GM12878 (cell line): ENCODE data around the gene ACTR5. TPM values are rescaled to one million over a fixed set of nuclear protein-coding genes. Genes with fewer than 3 reads are reported as not detected.

ENCODE experiments used
- ATAC-seq: fragments of 200-7000 bp; cut with Tn5 transposase; 3 replicates; pipeline ENCODE4 v1.9.1; 2020; ENCODE audit warnings: mild to moderate bottlenecking, moderate library complexity
- BruUV-seq: library from RNA; stranded (reverse); fragments of 400-500 nt; replicated peaks from 2 replicates; lab custom pipeline; 2021; lab: Mats Ljungman, UMichigan
- CTCF ChIA-PET: fragments of 300-600 bp; sonication (Branson Sonifier 250); formaldehyde crosslinking; extraction: SDS; loops from one replicate; lab custom pipeline; 2021; ENCODE audit warnings: inconsistent platforms; lab: Yijun Ruan, JAX
- POLR2A ChIA-PET: fragments of 350-600 bp; formaldehyde crosslinking; extraction: SDS; loops from one replicate; lab custom pipeline; 2021; ENCODE audit warnings: inconsistent platforms; lab: Charles Lee
- RAD21 ChIA-PET: fragments of 300-600 bp; sonication (Branson Sonifier 250); formaldehyde crosslinking; loops from one replicate; lab custom pipeline; 2023; ENCODE audit warnings: antibody characterized with exemption; ENCODE audit not compliant: unreplicated experiment; lab: Charles Lee
- SMC1A ChIA-PET: fragments of 300-600 bp; sonication (Branson Sonifier 250); formaldehyde crosslinking; loops from one replicate; lab custom pipeline; 2023; ENCODE audit not compliant: unreplicated experiment, uncharacterized antibody; lab: Charles Lee
- DNase-seq: peaks from one replicate; pipeline ENCODE4 v3.0.0-alpha.2; 2011; ENCODE audit warnings: low read depth, low spot score
- FAIRE-seq: peaks from 3 replicates; lab custom pipeline; 2011; peaks lifted over from hg19 to GRCh38; lab: Jason Lieb, UNC
- H2AFZ ChIP-seq: 2 replicates; pipeline ENCODE4 v1.6.0; 2011; ENCODE audit warnings: low read depth, low read length, control low read depth; ENCODE audit not compliant: control insufficient read depth
- H3K27ac ChIP-seq: 2 replicates; pipeline ENCODE4 v1.5.1; 2011; ENCODE audit warnings: control low read depth; ENCODE audit not compliant: control insufficient read depth, insufficient read depth
- H3K27me3 ChIP-seq, 2 experiments: replicated peaks in 1 of 2; 2 replicates each; pipeline versions ENCODE4 v1.6.0 to v1.6.1; 2011; ENCODE audit warnings: low read length in 1 of 2; ENCODE audit not compliant: control insufficient read depth in 2 of 2, insufficient read depth in 2 of 2
- H3K36me3 ChIP-seq, 2 experiments: 2 replicates each; pipeline ENCODE4 v1.5.1; 2011; ENCODE audit warnings: low read length in 1 of 2; ENCODE audit not compliant: control insufficient read depth in 2 of 2, insufficient read depth in 2 of 2
- H3K4me1 ChIP-seq: 2 replicates; pipeline ENCODE4 v1.6.1; 2011; ENCODE audit warnings: mild to moderate bottlenecking, low read length, moderate library complexity, mixed read lengths; ENCODE audit not compliant: control insufficient read depth, insufficient read depth
- H3K4me2 ChIP-seq: 2 replicates; pipeline ENCODE4 v1.6.0; 2011; ENCODE audit warnings: control low read depth; ENCODE audit not compliant: control insufficient read depth, insufficient read depth
- H3K4me3 ChIP-seq: fragments of 200-600 bp; sonication (generic); 2 replicates; pipeline ENCODE4 v1.5.1; 2016
- H3K79me2 ChIP-seq: 2 replicates; pipeline ENCODE4 v1.6.0; 2011; ENCODE audit warnings: low read length; ENCODE audit not compliant: control insufficient read depth, insufficient read depth
- H3K9ac ChIP-seq: 2 replicates; pipeline ENCODE4 v1.8.0; 2011; ENCODE audit warnings: low read length, control low read depth, mixed read lengths; ENCODE audit not compliant: control insufficient read depth, insufficient read depth
- H3K9me3 ChIP-seq: replicated peaks from 3 replicates; pipeline ENCODE4 v1.5.1; 2011; ENCODE audit warnings: mild to moderate bottlenecking, low read length; ENCODE audit not compliant: control insufficient read depth, insufficient read depth
- H4K20me1 ChIP-seq: 2 replicates; pipeline ENCODE4 v1.6.0; 2011; ENCODE audit not compliant: control insufficient read depth, insufficient read depth
- CBX5 ChIP-seq: sonication (generic); IDR thresholded peaks from 2 replicates; pipeline ENCODE4 v1.6.1; 2016; ENCODE audit warnings: low read depth, moderate library complexity, mild to moderate bottlenecking, inconsistent platforms
- CEBPB ChIP-seq, 2 experiments: fragments of 150-350 bp in 1 of 2; IDR thresholded peaks; 2 replicates each; pipeline ENCODE4 v1.6.1; 2012 to 2014; ENCODE audit warnings: low read depth in 2 of 2, low read length in 2 of 2, borderline replicate concordance in 1 of 2, inconsistent platforms in 1 of 2
- ELK1 ChIP-seq: IDR thresholded peaks from 2 replicates; pipeline ENCODE4 v1.6.1; 2012; ENCODE audit warnings: low read depth, low read length, improper control_type of control experiment
- HCFC1 ChIP-seq: fragments of 150-350 bp; IDR thresholded peaks from 2 replicates; pipeline ENCODE4 v1.6.1; 2014; ENCODE audit warnings: low read length
- JUND ChIP-seq: IDR thresholded peaks from 2 replicates; pipeline ENCODE4 v1.6.1; 2012; ENCODE audit warnings: low read depth, mild to moderate bottlenecking, low read length, improper control_type of control experiment, moderate library complexity
- KAT2A ChIP-seq: conservative IDR thresholded peaks from 2 replicates; pipeline ENCODE4 v1.6.1; 2011; ENCODE audit warnings: low read depth, low read length; ENCODE audit not compliant: control insufficient read depth
- MEF2B ChIP-seq: fragments of 450-650 bp; IDR thresholded peaks from 2 replicates; pipeline ENCODE4 v1.6.1; 2018; ENCODE audit warnings: mild to moderate bottlenecking, moderate library complexity; ENCODE audit not compliant: partially characterized antibody, poor library complexity, severe bottlenecking
- NFXL1 ChIP-seq: fragments of 450-650 bp; IDR thresholded peaks from 2 replicates; pipeline ENCODE4 v1.6.1; 2017; ENCODE audit warnings: antibody characterized with exemption, mild to moderate bottlenecking, borderline replicate concordance
- NFYA ChIP-seq: IDR thresholded peaks from 2 replicates; pipeline ENCODE4 v1.6.1; 2011; ENCODE audit warnings: low read depth, mild to moderate bottlenecking, low read length, improper control_type of control experiment, borderline replicate concordance
- PAX5 ChIP-seq: IDR thresholded peaks from 2 replicates; pipeline ENCODE4 v1.6.1; 2011; ENCODE audit warnings: low read depth, low read length, borderline replicate concordance
- PBX3 ChIP-seq: IDR thresholded peaks from 2 replicates; pipeline ENCODE4 v1.6.1; 2011; ENCODE audit warnings: mild to moderate bottlenecking, low read depth, low read length, moderate library complexity; ENCODE audit not compliant: insufficient replicate concordance
- PML ChIP-seq: IDR thresholded peaks from 2 replicates; pipeline ENCODE4 v1.6.1; 2012; ENCODE audit warnings: low read length, inconsistent platforms
- POLR2AphosphoS2 ChIP-seq: IDR thresholded peaks from 2 replicates; pipeline ENCODE4 v1.6.1; 2011; ENCODE audit warnings: low read depth, mild to moderate bottlenecking, low read length, improper control_type of control experiment, moderate library complexity
- RB1 ChIP-seq: fragments of 450-650 bp; formaldehyde crosslinking; IDR thresholded peaks from 2 replicates; pipeline ENCODE4 v1.6.1; 2017; ENCODE audit warnings: mild to moderate bottlenecking, borderline replicate concordance
- SREBF1 ChIP-seq: IDR thresholded peaks from 2 replicates; pipeline ENCODE4 v1.6.1; 2012; ENCODE audit warnings: mild to moderate bottlenecking, low read length
- SREBF2 ChIP-seq: IDR thresholded peaks from 2 replicates; pipeline ENCODE4 v1.6.1; 2012; ENCODE audit warnings: mild to moderate bottlenecking, low read length
- TARDBP ChIP-seq: IDR thresholded peaks from 2 replicates; pipeline ENCODE4 v1.6.1; 2016; ENCODE audit warnings: borderline replicate concordance
- TCF12 ChIP-seq: IDR thresholded peaks from 2 replicates; pipeline ENCODE4 v1.6.1; 2011; ENCODE audit warnings: low read depth, mild to moderate bottlenecking, low read length
- USF2 ChIP-seq: IDR thresholded peaks from 2 replicates; pipeline ENCODE4 v1.6.1; 2011; ENCODE audit warnings: low read depth, low read length, improper control_type of control experiment, borderline replicate concordance
- ZBED1 ChIP-seq: IDR thresholded peaks from 2 replicates; pipeline ENCODE4 v1.6.1; 2016; ENCODE audit warnings: borderline replicate concordance
- ZBTB33 ChIP-seq: fragments of 450-650 bp; IDR thresholded peaks from 2 replicates; pipeline ENCODE4 v1.6.1; 2017; ENCODE audit warnings: mild to moderate bottlenecking
- WGBS: methylation state at CpG from one replicate; pipeline ENCODE4 v1.1.6; 2016; ENCODE audit warnings: low lambda C conversion rate; ENCODE audit not compliant: insufficient replicate concordance, insufficient coverage; ENCODE audit errors: missing lambda C conversion rate; 5-methylcytosine and 5-hydroxymethylcytosine counted together
- in situ Hi-C: fragments of 300-500 bp; cut with MboI; formaldehyde crosslinking; loops from 9 replicates; pipeline ENCODE4 v1.14.3; 2018; ENCODE audit warnings: mixed read lengths
- intact Hi-C: fragments of 100-400 bp; cut with micrococcal nuclease; formaldehyde crosslinking; loops from one replicate; pipeline ENCODE4 v1.14.2; 2022; ENCODE audit not compliant: unreplicated experiment
- polyA plus RNA-seq, 11 experiments: library from polyadenylated mRNA; depleted of rRNA in 4 of 11; unstranded in 6 of 11; stranded (reverse) in 5 of 11; fragments of >200 nt; fragmentation: Nextera tagmentation in 4 of 11; fragmentation: Illumina TruSeq in 1 of 11; extraction: Ambion mirVana in 4 of 11; extraction: Trizol in 1 of 11; gene quantifications; 1 replicate in 1 of 11; 2 replicates in 10 of 11; pipeline versions ENCODE4 v1.2.1 to v1.2.3, GENCODE V29; 2011 to 2016; ENCODE audit warnings: inconsistent platforms in 2 of 11, missing spikeins in 2 of 11, low read depth in 1 of 11
- total RNA-seq, 4 experiments: library from RNA; depleted of rRNA in 3 of 4; stranded (reverse); fragments of >200 nt in 3 of 4; fragmentation: Illumina TruSeq in 1 of 4; extraction: Trizol in 1 of 4; gene quantifications; 2 replicates each; pipeline versions ENCODE4 v1.2.1 to v1.2.3, GENCODE V29; 2013 to 2021

ACTR5 gene
- total and polyA plus RNA-seq, 10 of the 15 experiments (the other 5 are each of a cell fraction or from before 2014, with no cell fraction given), result 0.52 to 14.7 (median 8.8) TPM

- TF ChIP-seq CBX5 (no peak), HCFC1 (no peak), SREBF1 (no peak), TCF12 (no peak), PBX3 (no peak), TARDBP (no peak), PAX5 (no peak), MEF2B (no peak), USF2 (no peak), NFYA (no peak)
Observed at GRCh38 chr20:38762174-38762573, 13.9 kb downstream of the ACTR5 start (continued).

GRCh38 chr20:38763616-38764015 is 15.4 kb downstream of the ACTR5 start:
- no peak for DNase-seq
- in situ Hi-C loops (no loop called here), intact Hi-C loops (no loop called here)
- Histone ChIP-seq H3K4me2 (no peak overlapping the region), H3K27ac (no peak overlapping the region), H3K9ac (no peak overlapping the region), H3K27me3 (no peaks in the 10 kb centered on the region), H3K4me3 (no peak overlapping the region), H4K20me1 (no peaks in the 10 kb centered on the region), H3K9me3 (no peaks in the 10 kb centered on the region), H3K79me2 (no peaks in the 10 kb centered on the region), H3K4me1 (no peaks in the 10 kb centered on the region), H2AFZ (no peak overlapping the region), H3K36me3 (peaks cover 4 to 12% of the 10 kb centered on the region in 2 experiments)
- CTCF ChIA-PET, result interaction anchor here (0.7 to 11.3 kb wide), 2 partner anchors 12 to 129 kb away, joined by 3 to 74 read pairs; no protein-coding TSS in a partner anchor
- POLR2A ChIA-PET, result no interaction called here
- no TSS peak for BruUV-seq
- FAIRE-seq, result no peak
- 82% methylated on average over 1 of the region's 1 CpG for WGBS
- SMC1A ChIA-PET, result interaction anchor here (0.8 to 1.6 kb wide), 2 partner anchors 12 to 165 kb away, joined by 3 to 5 read pairs; no protein-coding TSS in a partner anchor
- RAD21 ChIA-PET, result no interaction called here
- ATAC-seq, result no peak
- no peak for TF ChIP-seq KAT2A
- TF ChIP-seq RB1, result no peak
- TF ChIP-seq SREBF2, result no peak
- no peak for TF ChIP-seq NFXL1
- TF ChIP-seq JUND, result no peak
- no peak for TF ChIP-seq ELK1
- TF ChIP-seq POLR2AphosphoS2, result no peak
- TF ChIP-seq ZBED1, result no peak
- no peak for TF ChIP-seq ZBTB33
- TF ChIP-seq CEBPB (IDR thresholded peaks at IDR 0.05; ENCODE audit: borderline replicate concordance in 1 of 2, low read depth in 2 of 2, low read length in 2 of 2), result no peak
- no peak for TF ChIP-seq PML
